Activated CD4-positive, CD25-positive, alpha-beta regulatory T cell (primary cell): ENCODE data around the gene C9orf43.

ENCODE experiments used
- DNase-seq, 4 experiments: peaks; one replicate each; lab custom pipeline; 2025; lab: John Stamatoyannopoulos, UW

Gene C9orf43

DNA sequence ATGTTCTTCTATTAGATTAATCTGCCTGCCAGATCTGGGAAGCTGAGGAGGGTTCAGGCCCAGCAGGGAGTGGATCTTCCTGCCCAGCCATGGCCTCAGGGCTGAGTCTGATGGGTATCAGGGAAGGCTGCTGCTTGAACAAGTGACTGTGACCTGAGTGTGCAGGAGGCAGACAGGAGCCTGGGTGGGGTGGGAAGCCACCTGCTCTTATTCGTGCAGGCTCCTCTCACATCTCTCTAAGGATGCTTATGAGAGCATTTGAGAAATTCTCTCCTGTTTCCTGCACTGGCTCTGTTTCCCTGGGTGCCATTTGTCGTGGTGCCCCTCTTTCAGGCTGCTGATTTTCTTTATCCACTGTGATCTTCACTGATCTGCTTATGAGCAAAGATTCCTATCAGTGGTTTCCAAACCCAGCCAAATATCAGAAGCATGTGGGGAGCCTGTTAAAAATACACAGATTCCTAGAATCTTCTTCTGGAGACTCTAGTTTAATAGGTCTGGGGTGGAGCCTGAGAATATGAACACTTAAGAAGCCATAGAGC is 55.1 kb downstream of the C9orf43 start:
- DNase-seq = no peak

DNA sequence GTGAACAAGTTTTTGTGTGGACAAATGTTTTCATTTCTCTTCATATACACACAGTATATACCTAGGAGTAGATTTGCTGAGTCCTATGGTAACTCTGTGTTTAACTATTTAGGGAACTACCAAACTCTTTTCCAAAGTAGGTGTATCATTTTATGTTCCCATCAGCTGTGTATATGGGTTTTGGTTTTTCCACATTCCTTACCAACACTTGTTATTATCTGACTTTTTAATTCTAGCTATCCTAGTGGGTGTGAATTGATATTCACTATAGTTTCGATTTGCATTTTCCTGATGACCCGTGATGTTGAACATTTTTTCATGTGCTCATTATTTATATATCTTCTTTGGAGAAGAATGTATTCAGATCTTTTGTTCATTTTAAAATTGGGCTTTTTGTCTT is 56.6 kb downstream of the C9orf43 start:
- no peak for DNase-seq

DNA sequence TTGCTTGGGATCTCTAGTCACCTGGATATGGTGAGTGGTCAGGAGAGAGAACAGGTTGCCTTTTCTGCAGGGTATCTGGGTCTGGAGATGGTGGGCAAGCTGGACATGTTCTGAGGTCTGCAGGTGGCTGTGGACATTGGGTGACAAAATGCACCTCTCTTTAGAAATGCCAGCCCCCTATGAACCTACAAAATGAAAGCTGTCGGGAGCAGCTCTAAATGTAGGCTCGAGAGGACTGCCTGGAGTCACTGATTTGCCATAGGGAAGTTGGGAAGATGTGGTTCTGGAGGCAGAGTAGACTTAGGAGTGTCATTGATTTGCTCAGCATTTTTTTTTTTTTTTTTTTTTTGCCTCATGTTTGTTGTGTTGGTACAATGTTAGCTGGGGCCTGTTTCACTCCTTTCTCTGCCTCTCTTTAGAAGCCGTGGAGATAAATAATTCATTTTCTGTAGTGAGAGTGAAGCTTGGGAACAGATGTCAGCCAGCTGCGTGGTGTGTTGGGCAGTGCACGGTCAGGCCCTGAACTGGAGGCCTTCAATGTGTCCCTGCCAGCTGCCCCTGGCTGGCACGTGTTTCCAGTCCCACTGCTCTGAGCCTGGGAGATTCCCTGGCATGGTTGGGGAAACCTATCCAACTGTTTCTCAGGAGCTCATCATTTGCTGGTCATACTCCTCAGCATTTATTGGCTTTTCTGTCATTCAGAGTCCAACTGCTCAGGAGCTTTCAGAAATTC is 58.3 kb downstream of the C9orf43 start:
- DNase-seq = no peak

DNA sequence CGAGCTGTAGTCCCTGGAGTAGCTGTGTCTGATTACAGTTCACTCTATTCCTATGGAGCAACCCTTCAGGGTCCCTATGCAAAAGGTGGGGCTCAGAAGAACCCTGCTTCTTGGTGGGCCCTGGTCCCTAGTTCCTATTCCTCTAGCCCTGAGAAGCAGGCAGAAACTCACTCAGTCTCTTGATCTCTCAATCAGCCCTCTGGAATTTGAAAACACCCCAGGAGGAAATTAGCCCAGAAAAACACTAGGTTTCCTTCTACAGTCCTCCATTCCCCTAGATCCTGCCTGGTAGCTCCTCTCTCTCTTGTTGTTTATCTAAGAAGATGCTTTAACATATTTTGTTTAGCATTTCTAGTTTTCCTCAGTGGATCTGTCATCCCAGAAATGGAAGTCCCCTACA is 60.6 kb downstream of the C9orf43 start:
- DNase-seq = no peak

DNA sequence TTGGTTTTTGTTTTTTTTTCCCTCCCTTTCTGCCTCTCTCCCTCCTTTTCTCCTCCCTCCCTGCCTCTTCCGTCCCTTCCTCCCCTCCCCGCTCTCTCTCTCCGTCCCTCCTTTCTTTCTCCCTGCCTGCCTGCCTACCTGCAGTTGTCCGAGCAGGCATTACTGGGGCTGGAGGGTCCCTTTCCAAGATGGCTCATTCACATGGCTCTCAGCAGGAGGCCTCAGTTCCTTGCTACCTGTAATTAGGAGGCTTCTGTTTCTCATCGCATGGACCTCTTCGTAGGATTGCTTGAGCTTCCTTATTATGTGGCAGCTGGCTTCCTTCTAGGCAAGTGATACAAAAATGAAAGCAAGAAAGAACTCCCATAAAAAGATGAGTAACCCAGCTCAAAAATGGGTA is 61.0 kb downstream of the C9orf43 start:
- no peak for DNase-seq

DNA sequence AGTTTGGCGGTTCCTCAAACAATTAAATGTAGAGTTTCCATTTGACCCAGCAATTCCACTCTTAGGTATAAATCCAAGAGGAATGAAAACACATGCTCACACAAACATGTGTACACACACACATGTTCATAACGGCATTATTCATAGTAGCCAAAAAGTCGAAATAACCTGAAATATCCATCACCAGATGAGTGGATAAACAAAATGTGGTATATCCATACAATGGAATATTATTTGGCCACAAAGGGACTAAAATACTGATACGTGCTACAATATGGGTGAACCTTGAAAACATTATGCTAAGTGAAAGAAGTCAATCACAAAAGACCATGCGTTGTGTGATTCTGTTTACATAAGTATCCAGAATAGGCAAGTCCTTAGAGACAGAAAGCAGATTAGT is 61.7 kb downstream of the C9orf43 start:
- no peak for DNase-seq

DNA sequence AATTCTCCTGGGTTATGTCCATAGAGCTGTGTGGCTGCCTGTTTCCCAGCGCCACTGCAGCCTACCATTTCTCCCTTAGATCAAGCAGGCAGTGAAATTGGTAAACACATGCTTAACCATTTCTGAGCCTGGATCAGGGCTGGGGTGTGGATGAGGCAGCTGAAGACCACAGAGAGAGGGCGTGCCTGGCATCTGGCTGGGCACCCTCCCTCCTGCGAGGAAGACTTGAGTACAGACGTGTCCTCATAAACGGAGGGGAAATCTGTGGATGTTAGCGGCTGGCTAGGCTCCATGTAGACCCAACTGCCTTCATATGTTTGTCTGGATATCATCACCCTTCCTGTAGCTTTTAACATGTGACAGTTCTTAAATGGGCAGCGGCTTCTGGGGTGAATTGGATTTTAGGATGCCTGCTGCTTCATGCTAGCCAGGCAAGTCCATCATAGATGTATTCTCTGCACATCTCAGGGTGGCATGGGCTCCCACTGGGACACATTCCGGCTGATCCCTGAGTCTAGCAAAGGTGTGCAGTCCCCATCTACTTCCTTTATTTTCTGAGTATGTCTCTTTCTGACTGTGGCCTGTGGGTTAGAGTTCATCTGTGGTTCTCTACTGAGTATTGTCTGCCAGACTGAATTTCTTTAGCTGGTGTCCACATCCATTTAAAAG is 63.9 kb downstream of the C9orf43 start:
- no peak for DNase-seq

DNA sequence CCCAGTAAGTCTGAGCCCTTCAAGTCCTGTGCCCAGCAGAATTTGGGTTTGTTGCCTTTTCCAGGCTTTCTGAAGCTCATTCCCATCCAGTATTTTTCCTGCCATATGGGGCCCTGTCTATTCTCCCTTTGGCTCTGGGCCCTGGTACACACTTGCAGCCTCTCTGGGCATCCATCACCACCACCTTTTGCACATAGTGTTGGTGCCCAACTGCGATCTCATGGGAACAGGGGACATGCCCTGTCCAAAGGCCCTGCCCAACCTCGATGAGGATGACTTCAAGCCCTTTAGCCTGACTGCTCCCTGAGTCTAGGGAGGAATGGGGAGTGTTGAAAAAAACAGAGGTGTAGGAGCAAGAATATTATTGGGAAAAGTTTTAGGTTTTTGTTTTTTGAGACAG is 64.5 kb downstream of the C9orf43 start:
- DNase-seq = no peak

DNA sequence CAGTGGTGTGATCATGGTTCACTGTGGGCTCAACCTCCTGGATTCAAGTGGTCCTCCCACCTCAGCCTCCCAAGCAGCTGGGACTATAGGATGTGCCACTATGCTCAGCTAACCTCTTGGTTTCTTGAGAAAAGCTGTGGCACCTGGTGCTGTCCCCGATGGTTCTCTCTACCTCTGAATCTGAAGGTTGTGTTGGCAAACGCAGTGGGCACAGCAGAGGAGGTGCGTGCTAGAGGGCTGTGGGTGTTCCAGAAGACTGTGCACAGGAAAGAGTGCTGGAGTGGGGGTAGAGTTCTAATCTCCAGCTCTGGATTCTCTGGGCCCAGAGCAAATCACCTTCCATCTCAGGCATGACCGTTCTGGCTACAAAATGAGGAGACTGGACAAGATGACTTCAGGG is 65.4 kb downstream of the C9orf43 start:
- no peak for DNase-seq

DNA sequence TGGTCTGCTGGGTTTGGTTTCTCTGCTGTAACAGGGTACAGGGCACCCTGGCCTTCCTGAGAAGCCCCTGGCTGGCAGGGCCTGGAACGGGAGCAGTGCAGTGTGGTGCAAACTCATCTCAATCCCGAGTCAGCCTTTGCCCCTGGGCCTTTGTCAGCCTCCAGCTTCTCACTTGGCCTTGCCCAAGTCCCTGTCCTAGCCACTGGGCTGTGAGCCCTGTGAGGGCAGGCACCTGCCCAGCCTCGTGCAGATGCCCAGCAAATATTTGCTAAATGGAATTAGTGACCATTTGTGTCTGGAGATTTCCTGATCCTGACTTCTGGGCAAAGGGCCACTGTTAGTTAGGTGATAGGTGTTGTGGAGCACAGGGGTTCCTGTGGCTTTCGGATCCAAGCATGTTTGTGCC is 66.0 kb downstream of the C9orf43 start:
- DNase-seq = no peak

DNA sequence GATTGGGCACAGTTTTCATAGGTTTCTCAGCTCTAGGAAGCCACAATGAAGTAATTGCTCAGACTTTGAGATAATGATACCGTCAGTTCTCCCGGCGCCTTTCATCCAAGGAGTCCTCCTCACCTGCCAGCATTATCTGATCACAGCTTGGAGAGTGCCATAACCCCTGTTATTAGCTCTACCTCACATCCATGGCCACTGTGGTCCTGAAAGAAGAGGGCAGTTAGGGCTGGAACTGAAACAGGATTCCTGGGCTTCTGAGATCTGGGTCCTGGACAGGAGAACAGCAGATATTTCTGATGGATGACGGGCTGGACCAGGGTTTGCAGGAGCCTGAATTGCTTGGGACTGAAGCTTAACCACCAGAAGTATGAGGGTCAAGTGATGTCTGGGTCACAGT is 66.5 kb downstream of the C9orf43 start:
- DNase-seq = no peak

DNA sequence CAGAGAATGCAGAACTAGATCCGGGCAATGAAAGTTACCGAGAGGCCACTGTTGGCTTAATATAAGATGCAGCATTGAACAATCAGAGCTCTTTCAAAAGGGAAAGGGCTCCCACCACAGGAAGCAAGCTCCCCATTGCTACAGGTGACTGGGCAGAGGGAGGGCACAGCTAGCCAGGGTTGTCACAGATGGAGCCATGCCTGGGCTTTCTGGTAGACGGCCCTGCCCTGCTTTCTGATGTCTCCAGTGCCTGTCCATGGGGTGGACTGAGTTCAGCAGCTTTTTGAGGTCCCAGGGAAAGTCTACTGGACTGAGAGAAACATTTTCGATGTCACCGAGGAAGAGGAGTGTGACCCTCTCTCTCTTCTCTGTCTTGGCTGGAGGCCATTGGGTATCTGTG is 67.1 kb downstream of the C9orf43 start:
- DNase-seq = no peak

DNA sequence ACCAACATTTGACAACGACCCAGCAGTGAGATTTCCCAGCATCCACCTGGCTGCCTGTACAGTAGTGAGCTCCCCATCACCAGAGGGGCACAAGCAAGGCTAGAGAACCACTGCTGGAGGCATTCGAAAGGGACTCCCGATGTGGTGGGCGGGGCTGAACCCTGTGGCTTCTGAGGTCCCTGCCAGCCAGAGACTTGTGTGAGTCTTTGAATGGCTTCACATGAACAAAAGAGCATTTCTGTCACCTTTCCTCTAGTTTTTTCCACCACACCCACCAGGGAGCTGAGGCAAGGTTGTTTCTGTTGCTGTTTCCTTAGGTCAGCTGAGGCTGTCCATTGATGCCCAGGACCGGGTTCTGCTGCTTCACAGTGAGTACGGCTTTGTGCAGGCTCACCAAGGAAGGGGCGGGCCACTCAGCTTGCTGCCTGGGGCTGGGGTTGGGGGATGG is 68.7 kb downstream of the C9orf43 start:
- no peak for DNase-seq
